GM18861 (cell line): ENCODE results near the gene GNB5.

ENCODE experiments used
- ATAC-seq: cut with Tn5 transposase; IDR thresholded peaks from one replicate; pipeline ENCODE4 v1.9.1; 2021; ENCODE audit not compliant: unreplicated experiment

The GNB5 gene

GRCh38 chr15:52146776-52147175 lies 44.4 kb downstream of the GNB5 start:
- no peak for ATAC-seq

DNA sequence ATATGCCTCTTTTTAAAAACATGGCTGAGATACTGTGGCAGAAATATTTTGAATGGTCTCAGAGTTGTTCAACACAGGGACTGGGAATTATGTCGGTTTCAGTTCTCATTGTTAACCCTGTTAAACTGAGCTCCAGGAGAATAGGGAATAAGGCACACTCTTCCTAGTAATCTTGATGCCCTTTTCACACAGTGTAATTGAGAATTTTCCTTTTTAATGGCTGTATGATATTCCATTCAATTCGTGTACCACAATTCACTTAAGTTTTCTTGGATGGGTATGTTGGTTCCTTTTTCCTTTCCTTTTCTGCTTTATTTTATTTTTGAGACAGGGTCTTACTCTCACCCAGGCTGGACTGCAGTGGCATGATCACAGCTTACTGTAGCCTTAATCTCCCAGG lies 44.9 kb downstream of the GNB5 start:
- no peak for ATAC-seq

- ATAC-seq, result no peak
These were observed 46.5 kb downstream of the GNB5 start for GRCh38 chr15:52144656-52145178.

DNA sequence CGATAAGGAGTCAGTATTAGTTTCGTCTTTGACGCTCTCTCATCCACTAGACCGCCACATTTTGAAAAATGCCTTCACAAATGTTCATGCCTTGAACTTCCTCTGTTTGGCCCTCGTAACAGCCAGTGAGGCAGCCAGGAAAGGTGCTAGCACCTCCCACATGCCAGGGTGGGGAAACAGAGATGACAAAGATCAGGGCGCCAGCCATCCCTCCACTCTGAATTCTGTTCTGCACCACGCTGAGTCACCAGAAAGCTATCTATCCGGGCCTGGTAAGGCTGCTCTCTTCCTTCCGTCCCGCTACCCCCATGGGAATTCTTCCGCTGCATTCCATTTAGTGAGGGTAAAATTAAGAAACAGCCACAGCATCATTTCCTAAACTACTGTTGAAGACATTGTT lies 47.3 kb downstream of the GNB5 start:
- no peak for ATAC-seq

DNA sequence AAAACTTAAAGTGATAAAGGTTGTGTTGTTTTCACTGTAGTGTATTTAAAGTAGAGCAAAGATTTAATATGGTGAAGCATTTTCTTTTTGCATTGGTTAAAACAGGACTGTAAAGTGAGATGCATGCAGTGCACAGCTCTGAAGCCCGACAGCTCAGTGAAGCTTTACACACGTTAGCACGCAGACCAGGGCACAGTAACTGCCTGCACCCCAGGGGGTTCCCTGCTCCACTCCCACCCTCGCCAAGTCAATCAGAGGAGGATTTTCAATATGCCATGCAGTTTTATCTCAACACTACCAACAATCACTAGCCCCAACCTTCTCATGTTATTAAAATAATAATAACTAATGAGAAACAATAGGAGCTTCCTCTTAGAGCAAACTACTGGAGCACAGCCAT lies 50.5 kb downstream of the GNB5 start:
- no peak for ATAC-seq

DNA sequence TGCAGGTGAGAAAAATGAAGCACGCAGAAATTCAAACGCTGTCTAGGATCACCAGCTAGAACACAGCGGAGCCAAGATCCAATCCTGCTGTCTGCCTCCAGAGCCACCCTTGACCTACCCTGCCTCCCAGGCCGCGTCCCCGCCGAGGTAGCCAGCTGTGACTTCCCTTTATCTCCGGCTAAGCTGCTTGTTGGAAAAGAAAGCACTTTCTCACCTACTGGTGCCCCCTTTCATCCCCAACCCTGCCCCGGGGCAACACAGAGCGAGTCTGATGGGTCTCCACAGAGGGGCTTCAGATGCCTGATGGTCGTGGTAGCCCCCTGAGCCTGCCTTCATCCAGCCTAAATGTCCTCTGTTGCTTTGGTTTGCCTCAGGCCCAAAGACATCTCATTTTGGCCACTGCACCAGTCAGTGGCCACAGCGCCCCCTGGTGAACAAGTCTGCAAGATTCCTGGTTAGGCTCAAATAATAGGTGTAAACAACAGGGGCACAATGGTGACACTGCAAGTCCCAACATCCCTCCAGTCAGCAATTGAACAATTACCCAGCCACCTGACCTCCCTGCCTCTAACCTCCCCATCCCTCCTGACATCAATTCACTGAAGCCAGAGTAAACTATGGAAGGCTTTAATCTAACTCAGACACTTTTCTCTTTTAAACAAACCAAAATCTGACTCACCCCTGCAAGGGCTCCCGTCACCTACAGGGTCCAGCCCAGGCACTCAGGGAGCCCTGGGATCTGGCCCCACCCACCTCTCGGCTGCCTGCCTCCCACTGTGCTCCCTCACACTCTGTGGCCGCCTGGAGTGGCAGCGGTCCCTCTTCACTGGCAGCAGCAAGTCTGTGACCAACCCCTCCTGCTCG lies 51.4 kb downstream of the GNB5 start:
- peak; percentile 54 for ATAC-seq

DNA sequence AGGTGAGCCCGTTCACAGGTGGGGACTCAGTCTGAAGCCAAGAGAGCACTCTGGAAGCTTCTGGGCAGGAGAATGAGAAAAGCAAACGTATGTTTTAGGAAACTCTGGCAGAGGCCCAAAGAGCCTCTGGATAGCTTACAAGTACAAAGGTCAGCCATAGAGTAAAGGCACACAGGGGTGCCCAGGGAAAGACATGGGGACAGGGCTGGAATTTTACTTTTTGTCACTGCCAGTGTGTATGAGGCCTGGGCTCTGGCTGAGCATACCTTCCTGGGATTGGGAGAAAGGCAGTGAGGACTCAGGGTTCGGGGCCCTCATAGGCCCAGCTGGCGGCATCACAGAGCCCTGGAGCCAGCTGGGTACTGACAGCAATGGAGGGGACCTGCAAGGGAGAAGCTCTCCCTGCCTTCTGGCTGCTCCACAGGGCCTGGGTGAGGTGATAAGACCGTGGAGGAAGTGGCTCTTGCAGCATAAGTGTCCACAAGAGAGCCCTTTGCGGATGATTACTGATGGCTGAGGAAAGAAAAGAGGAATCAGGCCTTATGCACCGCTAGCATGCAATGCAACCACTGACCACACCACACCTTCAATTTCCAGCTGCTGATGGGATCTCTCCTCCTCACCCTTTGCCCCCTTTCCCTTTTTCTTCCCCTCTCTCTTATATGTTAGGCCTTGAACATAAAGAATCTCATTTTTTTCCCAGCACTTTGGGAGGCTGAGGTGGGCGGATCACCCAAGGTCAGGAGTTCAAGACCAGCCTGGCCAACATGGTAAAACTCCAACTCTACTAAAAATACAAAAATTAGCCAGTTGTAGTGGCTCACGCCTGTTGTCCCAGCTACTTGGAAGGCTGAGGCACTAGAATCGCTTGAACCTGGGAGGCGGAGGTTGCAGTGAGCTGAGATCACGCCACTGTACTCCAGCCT lies 53.5 kb downstream of the GNB5 start:
- ATAC-seq, result no peak

DNA sequence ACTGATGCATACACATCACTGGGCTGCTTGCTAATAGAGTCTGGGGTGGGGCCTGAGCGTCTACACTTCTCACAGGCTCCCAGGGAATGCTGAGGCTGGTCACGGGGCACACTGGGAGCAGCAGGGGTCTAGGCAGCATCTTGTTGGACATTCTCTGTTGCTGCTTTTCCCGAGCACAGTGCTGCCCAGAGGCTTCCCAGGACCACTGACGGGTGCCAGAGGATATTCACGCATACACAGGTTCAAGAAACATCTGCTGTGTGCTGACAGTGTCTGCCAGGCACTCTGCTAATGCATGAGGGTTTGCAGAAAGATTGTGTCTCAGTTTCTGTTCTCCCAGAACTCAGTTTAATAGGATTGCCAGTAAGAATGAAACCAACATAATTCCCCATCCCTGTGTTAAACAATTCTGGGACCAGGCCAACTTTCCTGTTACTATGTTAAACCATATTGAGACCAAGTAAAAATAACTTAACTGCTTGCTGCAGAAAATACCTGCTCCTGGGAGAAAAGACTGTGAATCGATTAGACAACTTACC lies 54.7 kb downstream of the GNB5 start:
- ATAC-seq, result no peak

GRCh38 chr15:52134502-52135144 lies 56.6 kb downstream of the GNB5 start:
- ATAC-seq, result no peak

GRCh38 chr15:52133510-52134220 lies 57.5 kb downstream of the GNB5 start:
- no peak for ATAC-seq

DNA sequence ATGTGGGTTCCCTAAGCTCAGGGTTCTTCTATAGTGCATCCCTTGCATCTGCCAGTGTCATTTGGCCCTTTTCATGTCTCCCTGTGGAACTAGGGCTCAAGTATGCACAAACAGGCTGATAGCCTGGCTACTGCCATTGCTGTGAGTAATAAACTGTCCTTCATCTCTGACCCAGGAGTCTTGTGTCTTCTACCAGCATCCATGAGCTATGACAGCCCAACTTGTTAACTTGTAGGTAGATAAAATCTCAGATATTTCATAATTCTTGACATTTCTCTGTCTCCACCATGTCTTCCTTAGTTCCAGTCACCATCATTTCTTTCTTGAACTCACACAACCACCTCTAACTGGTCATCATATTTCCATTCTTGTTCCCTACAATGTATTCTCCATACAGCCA lies 59.1 kb downstream of the GNB5 start:
- ATAC-seq, result no peak

- no peak for ATAC-seq
These were observed 62.6 kb downstream of the GNB5 start for GRCh38 chr15:52128568-52128967.

DNA sequence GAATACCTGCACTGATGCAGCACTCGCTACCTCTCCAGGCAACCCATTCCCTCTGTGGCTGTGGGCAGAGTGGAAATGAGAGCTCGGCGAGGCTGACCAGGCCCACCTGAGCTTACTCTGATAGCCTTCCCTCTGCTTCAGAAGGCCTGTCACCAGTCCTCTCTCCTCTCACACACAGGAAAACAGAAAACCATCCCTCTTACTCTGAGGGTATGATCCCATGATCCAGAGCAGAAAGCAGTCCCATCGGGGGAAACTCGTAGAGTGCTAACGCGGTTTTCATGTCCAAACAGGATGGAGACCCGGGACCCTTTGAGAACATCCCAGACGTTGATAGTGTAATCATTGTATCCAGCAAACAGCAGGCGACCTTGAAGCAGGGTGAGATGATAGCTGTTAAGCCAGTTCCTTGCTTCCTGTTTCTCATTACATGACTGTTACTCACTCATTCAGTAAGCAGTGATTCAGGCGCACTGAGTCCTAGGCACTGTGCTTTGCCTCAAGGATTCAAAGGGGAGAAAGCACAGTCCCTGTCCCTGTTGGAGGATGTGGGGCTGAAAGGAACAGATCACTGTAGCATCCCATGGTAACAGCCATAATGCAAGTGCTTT lies 66.8 kb downstream of the GNB5 start:
- no peak for ATAC-seq

DNA sequence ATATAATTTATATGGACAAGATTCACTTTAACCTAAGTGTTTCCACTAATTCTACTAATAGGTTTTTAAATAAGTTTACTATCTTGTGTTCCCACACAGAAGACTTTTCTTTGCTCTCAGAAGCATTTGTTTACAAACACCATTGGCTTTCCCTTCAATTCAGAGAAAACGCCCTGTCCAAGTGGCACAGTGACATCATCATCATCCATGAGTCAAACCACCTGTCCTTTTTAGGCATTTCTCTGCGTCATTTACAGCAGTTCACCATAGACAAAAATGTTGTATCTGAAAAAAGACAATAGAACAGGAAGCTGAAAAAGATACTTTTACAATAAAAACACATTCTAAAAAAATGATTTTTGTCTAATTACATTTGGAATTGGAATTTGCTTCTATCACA lies 69.3 kb downstream of the GNB5 start:
- ATAC-seq, result no peak

GRCh38 chr15:52121006-52121405 lies 70.2 kb downstream of the GNB5 start:
- no peak for ATAC-seq

DNA sequence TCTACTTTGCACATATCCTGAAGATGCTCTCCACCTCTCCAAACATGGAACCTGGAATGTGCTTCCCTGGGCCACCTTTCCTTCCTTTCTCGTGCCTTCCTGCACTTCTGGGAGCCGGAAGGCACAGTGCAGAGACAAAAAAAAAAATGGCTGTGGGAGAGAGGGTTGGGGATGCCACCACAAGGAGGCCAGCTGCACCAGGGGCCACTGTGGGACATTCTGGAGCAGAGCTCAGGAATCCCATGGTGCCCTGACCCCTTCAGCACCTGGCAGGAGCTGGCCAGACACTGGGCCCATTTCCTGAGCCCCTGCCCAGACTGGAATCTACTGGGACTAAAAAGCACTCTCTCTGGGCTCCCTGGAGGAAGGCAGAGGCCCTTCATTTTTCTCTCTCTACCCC lies 70.7 kb downstream of the GNB5 start:
- no peak for ATAC-seq

DNA sequence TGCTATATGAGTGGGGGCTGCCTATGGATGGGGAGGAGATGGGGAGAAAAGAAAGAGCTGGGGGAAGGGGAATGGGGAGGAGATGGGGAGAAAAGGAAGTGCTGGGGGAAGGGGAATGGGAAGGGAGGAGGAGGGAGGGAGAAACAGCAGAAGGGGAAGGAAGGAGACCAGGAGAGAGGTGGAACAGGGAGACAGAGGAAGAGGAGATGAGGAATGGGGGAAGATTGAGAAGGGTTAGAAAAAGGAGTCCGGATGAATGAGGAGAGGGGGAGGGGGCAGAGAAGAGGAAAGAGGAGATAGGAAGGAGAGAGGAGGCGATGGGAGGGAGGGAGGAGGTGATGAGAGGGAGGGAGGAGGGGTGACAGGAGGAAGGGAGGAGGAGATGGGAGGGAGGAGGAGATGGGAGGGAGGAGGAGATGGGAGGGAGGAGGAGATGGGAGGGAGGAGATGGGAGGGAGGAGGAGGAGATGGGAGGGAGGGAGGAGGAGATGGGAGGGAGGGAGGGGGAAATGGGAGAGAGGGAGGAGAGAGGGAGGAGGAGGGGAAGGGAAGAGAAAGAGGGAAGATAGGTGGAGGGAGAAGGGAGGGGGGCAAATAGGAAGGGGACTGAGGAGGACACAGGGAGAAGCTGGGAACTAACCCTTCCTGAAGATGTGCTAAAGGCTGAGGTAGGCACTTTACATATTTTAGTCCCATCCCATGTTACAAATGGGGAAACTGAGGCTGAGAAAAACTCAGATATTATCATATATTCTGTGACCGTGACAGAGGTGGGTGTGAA lies 72.0 kb downstream of the GNB5 start:
- ATAC-seq, result no peak

DNA sequence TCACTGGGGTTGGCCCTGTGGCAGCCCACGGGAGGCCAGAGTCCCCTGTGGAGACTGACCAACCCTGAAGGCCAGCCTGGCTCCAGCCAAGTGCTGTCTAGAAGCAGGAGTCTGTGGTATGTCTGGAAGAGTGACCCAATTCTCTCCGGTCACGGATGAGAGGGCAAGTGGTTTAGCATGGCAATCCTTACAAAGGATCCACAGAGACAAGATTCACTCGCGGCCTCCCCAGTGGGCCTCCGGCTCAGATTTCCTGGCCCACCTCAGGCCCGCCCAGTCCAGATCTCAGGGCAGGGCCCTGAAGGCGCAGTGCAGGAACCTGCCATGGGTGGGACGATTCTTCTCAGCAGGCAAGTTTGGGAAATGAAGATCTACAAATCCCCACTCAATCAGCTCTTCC lies 73.6 kb downstream of the GNB5 start:
- ATAC-seq, result no peak
